Measurements from ENCODE around the gene NPAP1.
"Not testable (repeated sequence)": the region's sequence is repeated elsewhere in the genome, so short reads cannot be mapped to it uniquely, and the experiment has no call there.

NPAP1 gene, protein sequence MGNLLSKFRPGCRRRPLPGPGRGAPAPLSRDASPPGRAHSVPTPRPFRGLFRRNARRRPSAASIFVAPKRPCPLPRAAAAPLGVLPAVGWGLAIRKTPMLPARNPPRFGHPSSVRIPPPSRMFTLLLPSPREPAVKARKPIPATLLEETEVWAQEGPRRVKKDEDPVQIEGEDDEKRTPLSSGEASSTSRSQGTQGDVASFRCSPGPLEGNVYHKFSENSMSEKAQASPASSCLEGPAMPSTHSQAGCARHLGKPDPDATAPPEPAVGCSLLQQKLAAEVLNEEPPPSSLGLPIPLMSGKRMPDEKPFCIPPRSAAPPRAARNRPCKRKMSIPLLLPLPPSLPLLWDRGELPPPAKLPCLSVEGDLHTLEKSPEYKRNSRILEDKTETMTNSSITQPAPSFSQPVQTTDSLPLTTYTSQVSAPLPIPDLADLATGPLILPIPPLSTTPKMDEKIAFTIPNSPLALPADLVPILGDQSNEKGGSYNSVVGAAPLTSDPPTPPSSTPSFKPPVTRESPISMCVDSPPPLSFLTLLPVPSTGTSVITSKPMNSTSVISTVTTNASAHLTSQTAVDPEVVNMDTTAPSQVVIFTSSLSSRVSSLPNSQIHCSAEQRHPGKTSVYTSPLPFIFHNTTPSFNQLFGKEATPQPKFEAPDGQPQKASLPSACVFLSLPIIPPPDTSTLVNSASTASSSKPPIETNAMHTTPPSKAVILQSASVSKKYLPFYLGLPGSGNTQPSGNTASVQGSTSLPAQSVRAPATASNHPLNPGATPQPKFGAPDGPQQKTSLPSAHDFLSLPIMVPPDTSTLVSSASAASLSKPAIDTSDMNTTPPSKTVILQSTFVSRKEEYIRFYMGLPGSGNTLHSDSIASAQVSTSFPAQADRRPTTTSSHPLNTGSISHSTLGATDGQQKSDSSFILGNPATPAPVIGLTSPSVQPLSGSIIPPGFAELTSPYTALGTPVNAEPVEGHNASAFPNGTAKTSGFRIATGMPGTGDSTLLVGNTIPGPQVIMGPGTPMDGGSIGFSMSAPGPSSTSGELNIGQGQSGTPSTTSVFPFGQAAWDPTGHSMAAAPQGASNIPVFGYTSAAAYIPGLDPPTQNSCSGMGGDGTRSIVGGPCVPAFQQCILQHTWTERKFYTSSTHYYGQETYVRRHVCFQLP

DNA sequence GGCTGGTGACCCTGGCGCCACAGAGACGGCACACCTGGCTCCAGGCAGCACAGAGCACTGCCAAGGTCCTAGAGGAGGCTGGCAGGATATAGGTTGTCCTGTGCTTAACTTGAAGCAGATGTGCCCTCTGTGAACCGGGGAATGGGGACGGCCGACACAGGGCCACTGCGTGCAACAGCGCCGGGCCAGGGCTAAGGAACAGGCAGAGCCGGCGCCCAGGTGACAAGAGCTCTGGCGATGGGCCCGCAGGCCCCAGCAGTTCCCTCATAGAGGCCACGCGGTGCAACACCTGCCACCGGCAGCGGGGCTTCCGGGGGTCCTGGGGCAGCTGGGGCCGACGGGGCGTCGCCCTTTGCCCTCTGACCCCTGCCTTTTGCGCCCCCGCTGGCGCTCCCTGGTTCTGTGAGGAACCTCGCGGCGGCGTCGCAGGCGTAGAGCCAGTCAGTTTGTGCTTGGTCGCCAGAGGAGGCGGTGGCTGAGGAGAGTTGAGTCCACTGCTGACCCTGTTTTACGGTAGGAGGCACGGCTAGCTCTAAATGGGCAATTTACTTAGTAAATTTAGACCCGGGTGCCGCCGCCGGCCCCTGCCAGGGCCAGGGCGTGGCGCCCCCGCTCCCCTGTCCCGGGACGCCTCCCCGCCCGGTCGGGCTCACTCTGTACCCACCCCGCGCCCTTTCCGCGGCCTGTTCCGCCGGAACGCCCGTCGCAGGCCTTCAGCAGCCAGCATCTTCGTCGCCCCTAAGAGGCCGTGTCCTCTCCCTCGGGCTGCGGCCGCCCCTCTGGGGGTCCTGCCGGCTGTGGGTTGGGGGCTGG, at the start of gene NPAP1:
Gene NPAP1 (plus strand): TSS at position 444 of the 813 bp plus-strand sequence. CDS start 93 bp downstream, at position 537.
- DNase-seq (ENCODE audit: low read depth in 2 of 2), result no peak

DNA sequence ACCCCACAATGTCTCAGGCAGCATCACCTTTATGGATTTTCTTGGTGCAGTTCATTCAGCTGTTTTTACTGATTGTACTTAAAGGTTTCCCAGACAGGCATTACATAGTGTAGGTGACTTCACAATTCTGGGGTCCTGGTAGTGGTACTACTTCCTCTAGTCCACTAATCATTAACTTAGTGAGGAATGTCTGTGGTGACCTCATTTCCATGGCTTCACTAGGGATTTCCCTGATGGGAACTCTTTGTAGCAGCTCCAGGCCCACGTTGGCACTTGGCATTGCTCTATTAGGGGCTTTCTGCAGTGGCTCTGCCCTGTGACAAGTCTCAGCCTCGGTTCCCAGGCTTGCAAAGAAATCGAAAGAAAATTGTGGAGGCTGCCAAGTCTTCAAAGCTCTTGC, 48.1 kb upstream of the NPAP1 start:
- DNase-seq (ENCODE audit: low read depth in 2 of 2), result no peak

DNA sequence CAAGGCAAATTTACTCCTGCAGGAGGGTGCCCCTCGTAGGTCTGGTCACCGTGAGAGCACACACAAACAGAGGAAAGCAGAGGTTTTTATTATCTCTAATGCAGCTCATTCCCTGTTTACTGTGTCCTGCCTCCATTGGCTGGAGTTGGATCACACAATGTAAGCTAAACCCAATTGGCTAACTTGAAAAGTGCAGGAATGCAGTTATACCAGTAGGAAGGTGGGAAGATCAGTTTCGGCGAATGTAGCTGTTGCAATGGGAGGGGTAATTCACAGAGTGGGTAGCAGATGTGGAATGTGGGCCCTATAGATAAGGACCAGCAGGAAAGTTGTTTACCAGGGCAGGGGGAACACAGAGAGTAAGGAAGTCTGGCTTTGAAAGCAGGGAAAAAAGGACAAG, 42.5 kb upstream of the NPAP1 start:
- no peak for DNase-seq (ENCODE audit: low read depth in 2 of 2)

DNA sequence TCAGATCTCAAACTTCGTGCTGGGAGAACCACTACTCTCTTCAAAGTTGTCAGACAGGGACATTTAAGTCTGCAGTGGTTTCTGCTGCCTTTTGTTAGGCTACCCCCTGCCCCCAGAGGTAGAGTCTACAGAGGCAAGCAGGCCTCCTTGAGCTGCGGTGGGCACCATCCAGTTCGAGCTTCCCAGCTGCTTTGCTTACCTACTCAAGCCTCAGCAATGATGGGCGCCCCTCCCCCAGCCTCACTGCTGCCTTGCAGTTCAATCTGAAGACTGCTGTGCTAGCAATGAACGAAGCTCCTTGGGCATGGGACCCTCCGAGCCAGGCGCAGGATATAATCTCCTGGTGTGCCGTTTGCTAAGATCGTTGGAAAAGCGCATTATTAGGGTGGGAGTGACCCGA, 36.2 kb upstream of the NPAP1 start:
- not testable (repeated sequence) for DNase-seq (ENCODE audit: low read depth in 2 of 2)

DNA sequence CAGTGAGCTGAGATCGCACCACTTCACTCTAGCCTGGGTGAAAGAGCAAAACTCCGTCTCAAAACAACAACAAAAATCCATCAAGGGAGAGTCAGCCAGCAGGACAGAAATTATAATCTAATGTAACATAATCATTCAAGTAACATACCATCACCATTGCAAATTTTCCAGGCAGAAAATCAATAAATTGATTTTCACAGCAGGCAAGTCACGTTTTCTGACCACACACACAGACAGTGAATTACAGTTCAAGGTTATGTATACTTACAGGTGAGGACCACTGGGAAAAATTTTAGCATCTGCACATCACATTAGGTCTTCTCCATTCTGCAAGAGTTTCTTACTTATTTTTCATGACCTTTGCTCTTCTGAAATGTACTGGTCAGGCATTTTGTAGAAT, 29.9 kb upstream of the NPAP1 start:
- DNase-seq (ENCODE audit: low read depth in 2 of 2), result no peak

DNA sequence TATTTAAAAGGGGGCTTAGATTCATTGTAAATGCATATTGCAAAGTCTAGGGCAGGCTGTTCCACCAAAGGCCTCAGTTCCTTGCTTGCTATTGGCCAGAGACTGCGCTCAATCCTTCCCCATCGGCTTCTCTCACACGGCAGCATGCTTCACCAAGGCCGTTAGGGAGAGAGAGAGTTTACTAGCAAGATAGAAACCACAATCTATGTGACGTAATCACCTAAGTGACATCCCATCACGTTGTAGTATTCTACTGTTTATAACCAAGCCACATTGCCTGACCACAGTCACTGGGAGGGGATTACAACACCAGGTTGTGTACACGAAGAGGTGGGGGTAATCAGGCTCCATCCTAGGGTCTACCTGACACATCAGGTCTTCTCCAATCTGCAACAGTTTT, 16.0 kb upstream of the NPAP1 start:
- DNase-seq (ENCODE audit: low read depth in 2 of 2), result no peak

DNA sequence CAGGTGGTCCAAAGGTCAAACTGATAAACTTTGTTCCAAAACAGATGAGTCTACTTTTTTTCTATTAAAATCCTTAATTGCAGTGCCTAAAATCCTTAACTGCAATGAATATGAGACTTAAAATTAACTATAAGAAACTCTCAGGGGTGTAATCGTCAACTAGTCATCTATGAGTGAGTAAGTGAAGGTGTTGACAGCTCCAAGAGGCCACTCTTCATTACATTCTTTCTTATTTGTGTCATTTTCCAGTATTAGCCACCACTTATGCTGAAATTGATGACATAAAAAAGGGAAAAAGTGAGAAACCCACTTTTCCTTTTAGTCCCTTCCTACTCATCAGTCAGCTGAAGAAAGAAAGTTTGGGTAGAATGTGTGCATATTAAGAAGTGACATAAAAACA, 12.6 kb upstream of the NPAP1 start:
- DNase-seq (ENCODE audit: low read depth in 2 of 2), result no peak

DNA sequence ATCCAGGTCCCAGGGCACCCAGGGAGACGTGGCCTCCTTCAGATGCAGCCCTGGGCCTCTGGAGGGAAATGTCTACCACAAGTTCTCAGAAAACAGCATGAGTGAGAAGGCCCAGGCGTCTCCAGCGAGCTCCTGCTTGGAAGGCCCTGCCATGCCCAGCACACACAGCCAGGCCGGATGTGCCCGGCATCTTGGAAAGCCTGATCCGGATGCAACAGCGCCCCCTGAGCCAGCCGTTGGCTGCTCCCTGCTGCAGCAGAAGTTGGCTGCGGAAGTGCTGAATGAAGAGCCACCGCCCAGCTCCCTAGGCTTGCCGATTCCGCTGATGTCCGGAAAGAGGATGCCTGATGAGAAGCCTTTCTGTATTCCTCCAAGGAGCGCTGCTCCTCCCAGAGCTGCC, 856 bp downstream of the NPAP1 start:
- no peak for DNase-seq (ENCODE audit: low read depth in 2 of 2)

DNA sequence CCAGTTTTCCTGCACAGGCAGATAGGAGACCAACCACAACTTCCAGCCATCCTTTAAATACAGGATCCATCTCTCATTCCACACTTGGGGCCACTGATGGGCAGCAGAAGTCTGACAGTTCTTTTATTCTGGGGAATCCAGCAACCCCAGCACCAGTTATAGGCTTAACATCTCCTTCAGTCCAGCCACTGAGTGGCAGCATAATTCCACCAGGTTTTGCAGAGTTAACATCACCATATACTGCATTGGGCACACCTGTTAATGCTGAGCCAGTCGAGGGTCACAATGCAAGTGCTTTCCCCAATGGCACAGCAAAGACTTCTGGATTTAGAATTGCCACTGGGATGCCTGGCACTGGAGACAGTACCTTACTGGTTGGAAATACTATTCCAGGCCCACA, 2.9 kb downstream of the NPAP1 start:
- DNase-seq (ENCODE audit: low read depth in 2 of 2), result no peak

DNA sequence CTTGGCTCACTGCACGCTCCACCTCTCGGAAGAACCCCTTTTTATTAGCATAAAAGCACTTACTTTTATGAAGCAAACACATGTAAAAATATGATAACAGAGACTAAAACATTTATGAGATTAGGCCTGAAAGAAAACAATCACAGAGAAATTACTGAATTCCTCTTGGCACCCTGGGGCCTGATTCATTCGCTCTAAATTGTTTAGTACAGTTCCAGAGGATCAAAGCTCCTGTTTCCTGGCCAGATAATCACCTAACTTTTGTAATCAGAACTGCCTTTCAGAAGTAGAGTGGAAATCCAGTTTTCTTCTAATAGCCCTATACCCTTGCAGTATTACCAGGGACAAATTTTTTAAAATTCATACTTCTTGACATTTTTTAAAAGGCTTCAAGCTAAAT, 6.4 kb downstream of the NPAP1 start:
- DNase-seq (ENCODE audit: low read depth in 2 of 2), result no peak

DNA sequence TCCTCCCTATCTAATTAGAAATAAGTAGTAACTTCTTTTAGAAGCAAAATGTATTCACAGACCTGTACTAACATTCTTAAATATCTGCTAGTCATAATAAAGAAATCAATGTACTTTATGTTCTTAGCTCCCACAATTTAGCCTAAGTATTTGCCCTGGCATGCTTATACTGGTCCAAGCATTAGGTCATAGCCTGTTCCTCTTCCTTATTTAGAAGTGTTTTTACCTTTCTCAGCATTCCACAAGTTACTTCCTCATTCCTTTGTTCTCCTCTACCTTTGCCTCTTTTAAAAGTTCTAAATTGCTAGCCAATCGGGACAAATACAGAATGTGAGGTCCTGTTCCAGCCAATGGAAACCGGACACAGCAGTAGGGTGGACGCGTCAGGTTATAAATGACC, 7.3 kb downstream of the NPAP1 start:
- not testable (repeated sequence) for DNase-seq (ENCODE audit: low read depth in 2 of 2)

DNA sequence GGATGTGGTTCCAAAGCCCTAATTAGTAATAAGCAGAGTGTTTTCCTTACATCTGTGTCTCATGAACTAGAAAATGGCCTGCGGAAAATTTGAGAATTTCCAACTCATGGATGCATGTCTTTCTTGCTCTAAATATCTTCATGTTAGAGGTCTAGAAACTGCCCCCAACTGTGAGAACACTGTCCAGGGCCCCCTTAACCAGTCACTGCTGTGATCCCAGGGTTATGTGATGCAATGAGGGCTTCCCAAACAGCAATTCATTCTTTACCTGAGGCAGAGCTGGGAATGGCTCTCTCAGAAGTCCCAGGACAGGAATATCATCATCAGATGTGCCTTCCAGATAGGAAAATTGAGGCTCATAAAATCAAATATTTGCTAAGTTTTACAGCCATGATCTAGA, 8.2 kb downstream of the NPAP1 start:
- no peak for DNase-seq (ENCODE audit: low read depth in 2 of 2)

DNA sequence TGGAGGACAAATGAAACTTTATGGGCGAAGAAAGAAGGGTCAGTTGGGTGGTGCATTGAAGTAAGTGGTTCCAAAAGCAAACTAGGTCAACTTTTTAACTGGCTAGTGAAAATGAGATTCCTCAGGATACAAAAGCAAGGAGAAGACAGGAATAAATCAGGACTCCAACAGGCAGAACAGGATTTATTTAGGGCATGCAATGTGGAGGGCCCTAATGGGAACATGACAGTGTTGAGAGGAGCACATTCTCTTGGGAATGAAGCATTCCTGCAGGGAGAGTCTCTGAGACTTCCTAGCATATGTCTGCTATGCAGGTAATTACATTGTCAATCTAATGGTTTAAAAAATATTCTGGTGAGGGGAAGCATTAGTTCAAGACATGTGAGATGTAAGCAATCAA, 8.7 kb downstream of the NPAP1 start:
- no peak for DNase-seq (ENCODE audit: low read depth in 2 of 2)

DNA sequence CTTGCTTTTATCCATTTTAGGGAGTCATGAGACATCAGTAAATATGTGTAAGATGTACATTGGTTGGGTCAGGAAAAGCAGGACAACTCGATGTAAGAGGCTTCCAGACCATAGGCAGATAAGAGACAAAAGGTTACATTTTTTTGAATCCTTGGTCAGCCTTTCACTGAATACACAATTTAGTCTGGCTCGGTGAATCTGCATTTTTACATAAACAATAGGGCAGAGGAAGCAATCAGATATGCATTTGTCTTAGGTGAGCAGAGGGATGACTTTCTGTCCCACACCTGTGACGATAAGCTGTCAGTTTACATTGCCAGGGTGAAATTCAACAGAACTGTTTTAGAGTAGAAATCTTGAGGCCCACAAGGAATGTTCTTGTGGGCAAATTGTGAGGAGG, 20.6 kb downstream of the NPAP1 start:
- DNase-seq (ENCODE audit: low read depth in 2 of 2), result no peak

DNA sequence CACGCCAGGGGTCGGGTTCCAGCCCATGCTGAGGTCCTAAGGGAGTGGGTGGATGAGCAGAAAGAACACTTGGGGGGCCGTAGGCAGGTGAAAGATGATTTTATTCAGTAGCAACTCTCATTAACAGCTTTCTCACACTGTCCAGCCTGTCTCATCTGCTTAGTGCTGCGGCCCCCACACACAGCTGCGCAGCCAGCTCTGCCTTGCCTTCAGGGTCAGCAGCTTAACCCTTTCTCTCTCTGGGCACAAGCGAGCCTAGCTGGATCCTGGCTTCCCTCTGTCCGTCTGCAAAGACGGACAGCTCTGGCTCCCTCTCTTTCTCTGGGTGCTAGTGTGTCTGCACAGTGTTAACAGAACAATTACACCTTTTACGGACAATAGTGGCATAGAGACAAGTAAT, 21.3 kb downstream of the NPAP1 start:
- DNase-seq (ENCODE audit: low read depth in 2 of 2), result no peak

DNA sequence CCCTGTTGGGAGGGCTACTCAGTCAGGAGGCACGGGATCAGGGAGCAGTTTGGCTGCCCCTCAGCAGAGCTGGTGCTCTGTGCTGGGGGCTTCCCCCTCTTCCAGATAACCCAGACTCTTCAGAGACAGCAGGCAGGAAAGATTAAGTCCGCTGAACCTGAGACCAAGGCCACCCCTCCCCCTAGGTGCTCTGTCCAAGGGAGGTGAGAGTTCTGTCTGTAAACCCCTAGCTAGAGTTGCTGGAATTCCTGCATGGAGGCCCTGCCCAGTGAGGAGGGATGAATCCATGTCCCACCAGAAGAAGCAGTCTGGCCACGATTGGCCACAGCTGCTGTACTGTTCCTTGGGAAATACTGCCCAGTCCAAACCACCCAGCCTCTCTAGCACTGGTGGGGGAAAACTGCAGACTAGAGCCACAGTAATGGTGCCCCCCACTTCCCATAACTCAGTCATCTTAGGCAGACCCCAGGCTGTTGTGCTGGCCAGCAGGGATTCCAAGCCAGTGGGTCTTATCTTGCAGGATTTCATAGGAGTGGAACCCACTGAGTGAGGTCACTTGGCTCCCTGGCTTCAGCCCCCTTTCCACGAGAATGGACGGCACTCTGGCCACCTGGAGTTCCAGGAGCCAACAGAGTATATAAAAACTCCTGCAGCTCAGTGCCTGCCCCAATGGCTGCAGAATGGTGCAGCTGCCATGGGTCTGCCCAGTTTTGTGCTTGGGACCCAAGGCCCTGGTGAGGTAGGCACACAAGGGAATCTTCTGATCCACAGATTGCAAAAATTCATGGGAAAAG, 42.9 kb downstream of the NPAP1 start:
- DNase-seq (ENCODE audit: low read depth in 2 of 2), result no peak

DNA sequence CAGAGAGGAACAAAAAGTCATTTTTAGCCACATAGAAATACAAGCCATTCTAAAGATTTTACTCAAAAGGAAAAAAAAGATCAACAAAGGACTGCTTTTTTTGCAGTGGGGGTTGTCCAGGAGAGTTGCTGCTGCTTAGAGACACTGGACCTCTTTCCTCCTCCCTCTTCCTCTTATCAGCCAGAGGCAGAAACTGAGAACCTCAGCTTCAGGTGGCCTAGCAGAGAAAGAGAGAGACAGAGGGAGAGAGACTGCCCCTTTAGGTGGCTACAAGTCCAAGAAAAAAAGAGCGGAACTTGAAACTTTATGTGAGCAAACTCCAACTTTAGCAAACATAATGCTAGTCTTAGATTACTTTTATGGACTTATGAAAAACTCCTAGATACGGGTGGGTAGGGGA, 54.2 kb downstream of the NPAP1 start:
- DNase-seq (ENCODE audit: low read depth in 2 of 2), result no peak

Data from stimulated activated CD4-positive, alpha-beta T cell treated with anti-CD3 and anti-CD28 coated beads, Interleukin-12 subunit alpha, Interleukin-12 subunit beta, amount 100 ng/mL, for 24 hours (primary cell).